Measurements from ENCODE around the gene ANKS1B.
"Not testable (repeated sequence)": the region's sequence is repeated elsewhere in the genome, so short reads cannot be mapped to it uniquely, and the experiment has no call there.

The ANKS1B gene

DNA sequence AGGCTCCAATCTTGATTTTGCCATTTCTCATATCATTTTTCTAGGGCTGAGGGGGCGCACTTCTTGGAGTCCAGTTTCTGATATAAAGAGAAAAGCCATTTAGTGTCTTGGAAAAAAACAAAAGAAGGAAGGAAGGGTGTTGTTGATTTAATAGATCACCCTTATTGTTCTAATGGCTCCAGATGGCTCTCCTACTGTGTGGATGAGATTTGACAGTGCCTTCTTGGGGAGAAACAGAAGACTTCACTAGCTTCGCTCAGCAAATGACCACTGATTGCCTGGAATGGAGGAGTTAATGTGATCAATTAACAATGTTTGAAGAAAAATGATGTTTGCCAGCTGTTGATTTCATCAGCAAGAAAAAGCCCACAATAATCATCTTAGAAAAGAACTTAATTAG is 1123.5 kb downstream of the ANKS1B start:
- TF ChIP-seq, protein P1, sequence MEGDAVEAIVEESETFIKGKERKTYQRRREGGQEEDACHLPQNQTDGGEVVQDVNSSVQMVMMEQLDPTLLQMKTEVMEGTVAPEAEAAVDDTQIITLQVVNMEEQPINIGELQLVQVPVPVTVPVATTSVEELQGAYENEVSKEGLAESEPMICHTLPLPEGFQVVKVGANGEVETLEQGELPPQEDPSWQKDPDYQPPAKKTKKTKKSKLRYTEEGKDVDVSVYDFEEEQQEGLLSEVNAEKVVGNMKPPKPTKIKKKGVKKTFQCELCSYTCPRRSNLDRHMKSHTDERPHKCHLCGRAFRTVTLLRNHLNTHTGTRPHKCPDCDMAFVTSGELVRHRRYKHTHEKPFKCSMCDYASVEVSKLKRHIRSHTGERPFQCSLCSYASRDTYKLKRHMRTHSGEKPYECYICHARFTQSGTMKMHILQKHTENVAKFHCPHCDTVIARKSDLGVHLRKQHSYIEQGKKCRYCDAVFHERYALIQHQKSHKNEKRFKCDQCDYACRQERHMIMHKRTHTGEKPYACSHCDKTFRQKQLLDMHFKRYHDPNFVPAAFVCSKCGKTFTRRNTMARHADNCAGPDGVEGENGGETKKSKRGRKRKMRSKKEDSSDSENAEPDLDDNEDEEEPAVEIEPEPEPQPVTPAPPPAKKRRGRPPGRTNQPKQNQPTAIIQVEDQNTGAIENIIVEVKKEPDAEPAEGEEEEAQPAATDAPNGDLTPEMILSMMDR (conservative IDR thresholded peaks at IDR 0.05; ENCODE audit: control insufficient read depth, insufficient read depth, low read depth, low read length), result no peak
- DNase-seq (ENCODE audit: low read depth), result no peak
- no peak overlapping the region for H3K4me3 ChIP-seq (ENCODE audit: control insufficient read depth, low read depth, low read length)

DNA sequence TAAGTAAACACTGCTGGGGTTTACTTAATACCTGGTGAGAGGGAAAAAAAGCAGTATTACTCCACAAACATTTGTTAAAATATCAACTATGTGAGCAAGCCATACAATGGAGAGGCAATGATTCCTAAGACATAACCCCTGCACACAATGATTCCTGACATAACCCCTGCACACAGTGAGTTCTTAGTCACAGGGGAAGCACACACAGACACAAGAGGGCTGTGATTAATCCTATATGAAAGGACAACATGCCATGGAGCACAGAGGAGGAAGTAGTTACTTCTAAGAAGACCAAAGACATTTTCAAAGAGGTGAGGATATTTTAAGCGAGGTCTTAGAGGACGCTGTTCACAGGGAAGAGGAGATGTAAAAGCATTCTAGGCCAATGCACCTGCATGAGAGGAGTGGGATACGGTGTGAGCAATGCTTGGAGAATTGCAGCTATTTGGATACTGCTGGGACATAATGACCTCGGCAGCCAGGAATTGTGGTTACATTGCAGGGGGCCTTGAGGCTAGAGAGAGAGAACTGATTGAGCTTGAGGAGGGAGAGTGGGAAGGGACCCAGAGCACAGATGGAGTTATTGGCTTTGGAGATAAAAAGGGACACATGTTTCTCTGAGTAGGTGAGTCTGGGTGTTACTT is 1127.7 kb downstream of the ANKS1B start:
- no peak for DNase-seq (ENCODE audit: low read depth)
- H3K4me3 ChIP-seq (ENCODE audit: control insufficient read depth, low read depth, low read length), result no peak overlapping the region
- TF ChIP-seq, protein P1 (conservative IDR thresholded peaks at IDR 0.05; ENCODE audit: control insufficient read depth, insufficient read depth, low read depth, low read length), result no peak

GRCh38 chr12:98852181-98852580 is 1132.6 kb downstream of the ANKS1B start:
- no peak for DNase-seq (ENCODE audit: low read depth)
- no peak overlapping the region for H3K4me3 ChIP-seq (ENCODE audit: control insufficient read depth, low read depth, low read length)
- TF ChIP-seq, protein P1 (conservative IDR thresholded peaks at IDR 0.05; ENCODE audit: control insufficient read depth, insufficient read depth, low read depth, low read length), result no peak

DNA sequence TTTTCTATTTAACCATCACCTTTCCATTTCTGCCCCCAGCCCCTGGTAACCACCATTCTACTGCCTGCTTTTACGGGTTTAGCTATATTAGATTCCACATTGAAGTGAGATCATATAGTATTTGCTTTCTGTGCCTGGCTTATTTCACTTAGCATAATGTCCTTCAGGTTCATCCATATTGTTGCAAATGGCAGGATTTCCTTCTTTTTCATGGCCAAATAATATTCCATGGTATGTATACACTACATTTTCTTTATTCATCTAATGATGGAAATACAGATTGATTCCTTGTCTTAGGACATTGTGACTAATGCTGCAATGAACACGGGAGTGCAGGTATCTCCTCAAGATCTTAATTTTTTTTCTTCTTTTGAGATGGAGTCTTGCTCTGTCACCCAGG is 1137.5 kb downstream of the ANKS1B start:
- H3K4me3 ChIP-seq (ENCODE audit: control insufficient read depth, low read depth, low read length), result no peak overlapping the region
- no peak for DNase-seq (ENCODE audit: low read depth)
- TF ChIP-seq, protein P1 (conservative IDR thresholded peaks at IDR 0.05; ENCODE audit: control insufficient read depth, insufficient read depth, low read depth, low read length), result no peak

GRCh38 chr12:98845957-98846356 is 1138.8 kb downstream of the ANKS1B start:
- TF ChIP-seq, protein P1 (conservative IDR thresholded peaks at IDR 0.05; ENCODE audit: control insufficient read depth, insufficient read depth, low read depth, low read length), result no peak
- H3K4me3 ChIP-seq (ENCODE audit: control insufficient read depth, low read depth, low read length), result no peak overlapping the region
- DNase-seq (ENCODE audit: low read depth), result no peak

GRCh38 chr12:98840325-98840724 is 1144.4 kb downstream of the ANKS1B start:
- DNase-seq (ENCODE audit: low read depth), result no peak
- no peak overlapping the region for H3K4me3 ChIP-seq (ENCODE audit: control insufficient read depth, low read depth, low read length)
- TF ChIP-seq, protein P1 (conservative IDR thresholded peaks at IDR 0.05; ENCODE audit: control insufficient read depth, insufficient read depth, low read depth, low read length), result no peak

DNA sequence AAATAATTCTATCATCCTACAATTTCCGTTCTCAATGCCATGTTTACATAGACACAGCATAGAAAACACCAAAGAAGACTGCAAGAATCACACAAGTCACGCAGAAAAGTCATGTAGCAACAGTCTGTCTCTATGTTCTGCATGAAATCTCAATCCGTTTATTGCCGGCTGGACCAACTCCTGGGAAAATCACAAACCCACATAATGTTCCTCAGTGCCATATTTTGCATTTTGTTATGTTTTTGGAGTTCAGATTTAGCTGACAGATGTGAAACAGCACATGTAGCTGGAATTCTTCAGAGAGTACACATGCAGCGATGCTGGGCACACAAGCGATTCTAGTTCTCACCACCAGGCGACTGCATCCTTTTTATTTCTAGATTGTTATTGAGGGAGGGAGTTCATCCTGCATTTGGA is 1146.5 kb downstream of the ANKS1B start:
- DNase-seq (ENCODE audit: low read depth), result peak; percentile 5
- TF ChIP-seq, protein P1 (conservative IDR thresholded peaks at IDR 0.05; ENCODE audit: control insufficient read depth, insufficient read depth, low read depth, low read length), result peak; percentile 50
- no peak overlapping the region for H3K4me3 ChIP-seq (ENCODE audit: control insufficient read depth, low read depth, low read length)

- not testable (repeated sequence) for DNase-seq (ENCODE audit: low read depth); H3K4me3 ChIP-seq (ENCODE audit: control insufficient read depth, low read depth, low read length)
These were observed 1147.5 kb downstream of the ANKS1B start for GRCh38 chr12:98837134-98837752.

All from fibroblast of mammary gland (primary cell).